DOHH2 (cell line): ENCODE measurements around the gene BCL11B.

Source experiments
- CTCF ChIP-seq: fragments of 200-600 bp; sonication (generic); IDR thresholded peaks from one replicate; pipeline ENCODE4 v1.5.1; 2014; ENCODE audit warnings: antibody characterized with exemption, mild to moderate bottlenecking, low read depth, low read length; ENCODE audit not compliant: poor library complexity, severe bottlenecking
- EZH2phosphoT487 ChIP-seq: fragments of 200-600 bp; sonication (generic); IDR thresholded peaks from 2 replicates; pipeline ENCODE4 v1.6.1; 2017; ENCODE audit warnings: borderline replicate concordance, mild to moderate bottlenecking, antibody characterized with exemption, low read length, moderate library complexity, mixed read lengths

GRCh38 chr14:99119554-99120525, 152.2 kb downstream of the BCL11B start:
- TF ChIP-seq CTCF (no peak), EZH2phosphoT487 (no peak)
